CD4-positive, alpha-beta T cell treated with Interleukin-15 for 4 hours (primary cell): ENCODE results near the gene TMEM61.

Experiments
- DNase-seq: peaks from one replicate; pipeline ENCODE4 v3.0.0-alpha.2; 2020; ENCODE audit warnings: low spot score

TMEM61 gene

GRCh38 chr1:55039342-55040082 is 59.1 kb downstream of the TMEM61 start, which contains the start of gene PCSK9:
Gene PCSK9 (plus strand): TSS chr1:55039548. CDS start chr1:55039838, 290 bp downstream.
- no peak for DNase-seq

DNA sequence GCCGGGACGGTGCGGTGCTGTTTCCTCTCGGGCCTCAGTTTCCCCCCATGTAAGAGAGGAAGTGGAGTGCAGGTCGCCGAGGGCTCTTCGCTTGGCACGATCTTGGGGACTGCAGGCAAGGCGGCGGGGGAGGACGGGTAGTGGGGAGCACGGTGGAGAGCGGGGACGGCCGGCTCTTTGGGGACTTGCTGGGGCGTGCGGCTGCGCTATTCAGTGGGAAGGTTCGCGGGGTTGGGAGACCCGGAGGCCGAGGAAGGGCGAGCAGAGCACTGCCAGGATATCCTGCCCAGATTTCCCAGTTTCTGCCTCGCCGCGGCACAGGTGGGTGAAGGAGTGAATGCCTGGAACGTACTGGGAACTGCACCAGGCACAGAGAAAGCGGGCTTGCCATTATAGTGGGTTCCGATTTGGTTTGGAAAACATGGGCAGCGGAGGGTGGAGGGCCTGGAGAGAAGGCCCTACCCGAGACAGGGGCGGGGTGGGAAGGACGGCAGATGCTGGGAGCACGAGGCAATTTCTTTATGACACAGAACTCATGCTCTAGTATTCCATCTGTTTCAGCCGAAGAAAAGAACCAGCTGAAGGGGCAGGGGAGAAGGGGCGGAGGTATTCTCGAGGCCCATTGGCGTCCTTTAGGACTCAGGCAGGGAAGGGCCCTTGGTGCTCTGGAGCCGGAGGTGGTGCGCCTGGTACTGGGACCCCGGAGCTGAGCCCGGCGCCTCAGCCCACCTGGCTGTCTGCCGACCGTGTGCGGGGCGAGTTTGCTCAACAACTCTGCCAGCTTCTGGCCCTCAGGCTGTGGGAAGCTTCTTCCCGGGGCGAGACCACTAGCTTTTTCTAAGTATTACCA is 59.9 kb downstream of the TMEM61 start:
- no peak for DNase-seq

- DNase-seq, result no peak
These were observed 60.6 kb downstream of the TMEM61 start for GRCh38 chr1:55040933-55041494.

- no peak for DNase-seq
These were observed 61.2 kb downstream of the TMEM61 start for GRCh38 chr1:55041613-55042012.
